HT1080 (cell line): ENCODE data around the gene SORCS1. TPM values are rescaled to one million over a fixed set of nuclear protein-coding genes. Genes with fewer than 3 reads are reported as not detected.

Experiments
- DNase-seq: peaks from one replicate; pipeline ENCODE4 v3.0.0-alpha.2; 2015; ENCODE audit warnings: low read depth
- polyA plus RNA-seq, 2 experiments: library from polyadenylated mRNA; depleted of rRNA; stranded (reverse); fragments of >200 nt; gene quantifications; 2 replicates each; pipeline ENCODE4 v1.2.3, GENCODE V29; 2015
- total RNA-seq: library from RNA; depleted of rRNA; stranded (reverse); fragments of >200 nt; shearing (Covaris generic); gene quantifications from 2 replicates; pipeline ENCODE4 v1.2.3, GENCODE V29; 2014; rRNA removed

Gene SORCS1
- total RNA-seq: 0.29 and 0.40 TPM in 2 replicates
- 0.08 and 0.36 TPM in 2 replicates for polyA plus RNA-seq (2015; cell fraction: cytosol; rRNA removed)
- 0.53 and 0.68 TPM in 2 replicates for polyA plus RNA-seq (2015; cell fraction: nucleus; rRNA removed)

DNA sequence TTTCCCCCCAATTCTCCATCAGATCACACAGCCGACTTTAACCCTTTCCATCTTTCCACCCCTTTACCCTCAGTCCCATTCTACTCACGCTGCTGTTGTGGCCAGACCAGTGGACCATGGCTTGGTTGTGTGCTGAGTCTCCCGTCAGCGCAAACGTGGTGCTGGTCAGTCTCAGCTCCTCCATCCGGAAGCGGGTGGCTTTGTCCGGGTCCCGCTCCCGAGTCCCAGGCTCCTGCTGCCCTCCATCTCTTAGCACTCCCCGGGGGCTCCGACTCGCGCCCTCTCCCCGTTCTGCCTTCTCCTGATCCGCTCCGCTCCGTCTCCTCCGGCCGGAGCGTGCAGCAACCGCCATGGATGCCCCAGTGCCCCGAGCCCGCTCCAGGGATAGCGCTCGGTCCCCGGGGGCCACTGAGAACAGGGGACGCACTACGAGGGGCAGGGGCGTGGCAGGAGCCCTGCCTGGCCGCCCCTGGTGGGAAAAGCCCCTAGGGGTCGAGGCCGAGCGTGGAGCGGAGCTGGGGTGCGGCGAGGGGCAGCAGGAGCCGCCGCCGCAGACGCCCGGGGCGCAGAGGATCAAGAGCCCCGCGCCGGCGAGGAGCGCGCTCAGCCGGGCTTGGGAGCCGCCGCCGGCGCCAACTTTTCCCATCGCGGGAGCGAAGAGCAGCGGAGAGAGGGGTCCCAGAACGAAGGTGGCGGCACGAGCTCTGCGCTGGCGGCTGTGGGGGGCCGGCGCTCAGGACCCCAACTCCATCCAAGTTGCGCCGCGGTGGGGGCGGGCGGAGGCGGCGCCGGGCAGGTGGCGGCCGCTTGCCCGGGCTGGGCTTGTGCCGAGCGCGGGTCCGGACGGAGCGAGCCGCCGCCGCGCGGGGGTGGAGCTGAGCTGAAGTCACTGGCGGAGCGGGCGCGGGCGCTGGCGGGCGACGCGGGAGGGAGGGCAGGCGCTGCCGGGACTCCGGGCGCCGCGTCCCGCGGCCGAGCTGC lies at the start of gene SORCS1:
TSS of gene SORCS1 (minus strand) at position 826 of the 981 bp plus-strand sequence.
- DNase-seq: no peak

- DNase-seq: no peak
Measured at GRCh38 chr10:107214261-107214660, 49.8 kb upstream of the SORCS1 start.

DNA sequence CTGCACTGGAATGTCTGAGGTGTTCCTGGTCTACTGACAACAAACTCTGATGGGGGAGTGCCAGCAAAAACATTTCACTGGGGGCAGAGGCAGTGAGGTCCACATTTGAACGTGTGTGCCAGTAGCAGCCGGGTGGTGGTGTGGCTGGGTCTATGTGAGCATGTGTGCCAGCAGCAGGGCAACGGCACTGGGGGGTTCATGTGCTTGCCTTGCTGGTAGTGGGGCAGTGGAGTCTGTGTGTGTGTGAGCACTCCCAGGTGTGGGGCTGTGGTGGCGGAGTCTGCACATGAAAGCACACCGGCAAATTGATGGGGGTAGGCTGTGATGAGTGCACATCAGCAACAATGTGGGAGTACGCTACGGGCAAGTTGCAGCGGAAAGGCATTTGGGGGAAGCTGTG lies 49.4 kb upstream of the SORCS1 start:
- no peak for DNase-seq

DNA sequence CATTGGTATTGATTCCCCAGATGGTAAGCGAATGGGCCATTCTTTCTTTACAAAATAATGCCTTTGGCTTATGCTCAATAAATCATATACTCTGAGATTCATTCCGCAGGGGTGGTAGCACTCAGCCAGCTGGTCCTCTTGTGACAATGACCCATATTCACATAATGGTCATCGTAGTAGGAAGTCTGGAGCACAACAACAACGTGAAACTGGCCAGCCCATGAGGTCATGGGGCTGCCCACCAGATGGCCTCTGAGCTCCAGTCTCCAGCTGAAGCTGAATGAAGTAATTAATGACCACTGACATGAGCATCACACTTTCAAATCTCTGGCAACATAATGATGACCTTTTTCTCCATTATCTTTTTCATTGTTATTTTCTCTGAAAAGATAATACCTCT lies 42.3 kb upstream of the SORCS1 start:
- no peak for DNase-seq

- DNase-seq: no peak
Measured at GRCh38 chr10:107169516-107169915, 5.0 kb upstream of the SORCS1 start.

DNA sequence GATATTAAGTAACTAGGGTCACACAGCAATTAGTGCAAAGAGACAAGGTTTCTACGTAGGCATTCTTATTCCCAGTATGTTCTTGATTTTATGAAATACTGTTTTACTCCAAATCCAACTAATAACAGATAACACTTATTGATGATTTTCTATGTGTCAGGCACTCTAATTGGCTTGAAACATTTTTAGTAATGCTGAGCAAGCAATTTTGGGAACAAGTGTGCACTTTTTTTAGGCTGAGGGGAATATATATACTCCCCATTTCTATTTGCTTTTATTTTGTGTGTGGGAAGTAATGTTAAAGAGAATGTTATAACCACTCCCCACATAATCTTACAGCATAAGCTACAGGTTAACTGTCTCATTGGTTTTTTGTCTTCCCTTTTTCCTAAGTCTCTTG lies 4.2 kb upstream of the SORCS1 start:
- DNase-seq: no peak

DNA sequence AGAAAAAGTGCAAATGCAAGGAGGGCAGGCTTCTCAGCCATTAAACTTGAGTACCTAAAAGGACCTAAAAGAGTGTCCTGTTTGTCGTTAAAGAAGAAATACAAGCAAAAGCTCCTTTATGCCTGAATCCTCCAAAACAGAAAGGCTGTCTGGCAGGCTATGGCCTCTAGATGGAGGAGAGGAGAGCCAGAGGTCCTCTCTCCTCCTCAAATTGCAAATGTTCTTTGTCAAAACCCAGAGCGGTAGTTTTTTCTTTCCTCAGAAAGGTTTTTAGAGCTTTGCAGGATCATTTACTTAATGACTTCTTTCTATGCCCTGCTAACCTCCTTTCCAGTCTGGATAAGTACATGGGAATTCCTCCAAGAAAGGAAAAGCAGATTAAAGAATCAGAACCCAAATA lies 1.9 kb upstream of the SORCS1 start:
- no peak for DNase-seq

DNA sequence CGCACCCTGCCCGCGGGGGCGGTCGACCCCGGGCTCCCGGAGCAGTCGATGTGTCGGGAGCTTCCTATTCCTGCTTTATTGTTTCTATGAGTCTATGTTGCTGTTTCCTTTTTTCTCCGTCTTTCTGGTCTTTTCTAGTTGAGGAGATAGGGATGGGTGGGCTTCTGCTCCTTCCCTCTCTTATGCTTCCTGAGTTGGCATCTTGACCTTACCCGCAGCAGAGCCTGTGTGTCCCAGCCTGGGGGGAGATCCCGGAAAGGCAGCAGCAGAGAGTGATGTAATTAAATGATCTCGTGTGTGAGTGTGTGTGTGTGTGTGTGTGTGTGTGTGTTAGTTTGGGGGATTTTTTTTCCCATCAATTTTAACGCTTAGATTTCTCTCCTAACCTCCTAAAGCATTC lies 486 bp upstream of the SORCS1 start:
- DNase-seq: no peak

- no peak for DNase-seq
Measured at GRCh38 chr10:107163076-107163855, 1.2 kb downstream of the SORCS1 start.

DNA sequence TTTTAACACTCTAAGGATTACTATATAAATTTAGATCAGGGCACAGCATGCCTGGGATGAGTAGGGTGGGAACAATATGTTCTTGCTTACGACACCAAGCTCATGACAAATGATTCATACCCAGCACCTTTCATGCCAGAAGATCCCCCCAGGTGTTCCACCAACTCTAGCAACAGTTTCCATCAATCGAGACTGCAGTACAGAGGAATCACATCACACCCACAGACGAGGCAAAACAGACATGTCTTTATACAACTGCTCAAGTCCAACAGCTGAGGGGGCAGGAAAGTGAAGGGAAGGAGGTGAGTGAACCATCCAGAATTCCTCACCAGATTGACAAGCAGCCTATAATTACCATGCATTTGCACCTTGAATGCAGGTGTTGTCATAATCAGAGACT lies 3.6 kb downstream of the SORCS1 start:
- no peak for DNase-seq

- DNase-seq: no peak
Measured at GRCh38 chr10:107159871-107160270, 4.6 kb downstream of the SORCS1 start.

GRCh38 chr10:107157071-107157470 lies 7.4 kb downstream of the SORCS1 start:
- no peak for DNase-seq

DNA sequence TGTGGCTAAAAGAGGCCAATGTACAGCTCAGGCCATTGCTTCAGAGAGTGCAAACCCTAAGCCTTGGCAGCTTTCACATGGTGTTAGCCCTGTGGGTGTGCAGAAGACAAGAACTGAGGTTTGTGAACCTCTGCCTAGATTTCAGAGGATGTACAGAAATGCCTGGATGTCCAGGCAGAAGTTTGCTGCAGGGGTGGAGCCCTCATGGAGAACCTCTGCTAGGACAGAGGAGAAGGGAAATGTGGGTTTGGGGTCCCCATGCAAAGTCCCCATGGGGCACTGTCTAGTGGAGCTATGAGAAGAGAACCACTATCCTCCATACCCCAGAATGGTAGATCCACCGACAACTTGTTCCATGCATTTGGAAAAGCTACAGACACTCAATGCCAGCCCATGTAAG lies 12.4 kb downstream of the SORCS1 start:
- no peak for DNase-seq

DNA sequence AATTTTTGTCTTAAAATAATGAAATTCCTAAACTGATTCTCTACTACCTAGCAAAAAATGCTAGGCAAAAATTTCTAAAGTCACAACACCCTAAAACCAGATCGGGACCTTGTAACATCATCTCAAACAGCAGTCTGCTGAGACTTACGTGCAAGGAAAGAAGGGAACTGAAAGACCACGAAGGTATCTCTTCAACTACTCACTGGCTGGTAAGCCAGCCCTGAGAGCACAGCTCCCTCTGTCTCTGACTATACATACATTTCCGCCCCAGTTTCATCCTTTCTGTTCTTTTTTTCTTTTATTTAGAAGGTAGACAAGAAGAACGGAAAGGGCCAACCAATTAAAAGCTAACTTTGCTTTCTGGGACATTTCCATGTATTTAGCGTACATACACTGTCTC lies 15.6 kb downstream of the SORCS1 start:
- DNase-seq: no peak

GRCh38 chr10:107144490-107144889 lies 20.0 kb downstream of the SORCS1 start:
- DNase-seq: peak; percentile 2

DNA sequence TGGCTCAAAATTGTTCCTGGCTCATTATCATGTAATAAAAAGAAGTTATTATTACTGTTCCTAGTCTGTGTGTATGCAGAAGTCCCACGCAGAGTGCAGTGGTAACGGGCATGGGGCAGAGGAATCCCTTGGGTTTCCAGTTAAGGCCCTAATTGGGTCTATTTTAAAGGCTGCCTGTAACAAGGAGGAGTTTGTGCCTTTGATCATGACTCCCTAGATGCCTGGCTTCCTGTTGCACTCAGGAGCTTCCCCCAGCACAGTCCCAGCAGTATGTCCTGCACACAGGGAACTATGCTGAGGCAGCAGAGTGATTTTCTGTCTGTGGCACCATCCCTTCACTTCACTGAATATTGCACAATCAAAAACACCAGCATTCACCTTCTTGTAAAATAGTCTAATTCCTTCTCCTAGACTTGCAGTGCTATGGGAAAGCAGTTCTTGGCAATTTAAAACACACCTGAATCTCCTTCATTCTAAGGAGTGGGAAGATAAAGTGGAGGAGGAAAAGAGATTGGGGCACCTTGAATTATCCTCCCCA lies 22.9 kb downstream of the SORCS1 start:
- DNase-seq: no peak

DNA sequence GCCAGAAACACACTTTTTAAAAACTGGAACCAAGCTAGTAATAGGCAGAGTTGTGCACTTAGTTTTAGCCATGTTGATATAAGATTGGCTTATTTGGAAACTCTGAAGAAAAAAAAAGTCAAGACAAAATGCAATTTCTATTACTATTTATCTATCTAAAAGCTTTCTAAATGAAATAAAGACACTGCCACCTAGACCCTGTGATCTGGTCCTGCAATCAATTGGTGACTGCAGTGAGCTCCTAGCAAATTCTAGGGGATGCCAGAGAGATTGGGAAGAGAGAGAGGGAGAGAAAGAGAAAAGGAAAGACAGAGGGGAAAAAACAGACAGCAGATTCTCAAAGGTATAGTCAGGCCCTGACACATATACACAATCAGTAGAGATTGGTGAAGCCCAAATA lies 25.3 kb downstream of the SORCS1 start:
- no peak for DNase-seq

DNA sequence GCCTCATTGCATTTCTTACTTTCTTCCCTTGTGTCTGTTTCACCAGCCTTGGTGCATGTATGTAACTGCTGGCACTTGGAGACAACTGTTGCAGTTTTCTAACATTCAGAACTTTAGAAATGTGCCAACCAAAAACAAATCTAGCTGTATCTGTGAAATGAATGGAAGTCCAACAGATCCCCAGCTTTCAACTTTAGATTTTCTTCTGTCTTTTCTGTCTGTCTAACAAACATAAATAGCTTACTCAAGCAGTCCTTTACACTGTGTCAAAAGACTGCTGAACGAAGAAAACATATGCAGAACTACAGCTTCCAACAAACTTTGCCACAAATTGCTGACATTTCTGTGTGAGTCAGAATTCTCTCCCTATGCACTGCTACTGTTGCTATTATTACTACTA lies 30.9 kb downstream of the SORCS1 start:
- no peak for DNase-seq

DNA sequence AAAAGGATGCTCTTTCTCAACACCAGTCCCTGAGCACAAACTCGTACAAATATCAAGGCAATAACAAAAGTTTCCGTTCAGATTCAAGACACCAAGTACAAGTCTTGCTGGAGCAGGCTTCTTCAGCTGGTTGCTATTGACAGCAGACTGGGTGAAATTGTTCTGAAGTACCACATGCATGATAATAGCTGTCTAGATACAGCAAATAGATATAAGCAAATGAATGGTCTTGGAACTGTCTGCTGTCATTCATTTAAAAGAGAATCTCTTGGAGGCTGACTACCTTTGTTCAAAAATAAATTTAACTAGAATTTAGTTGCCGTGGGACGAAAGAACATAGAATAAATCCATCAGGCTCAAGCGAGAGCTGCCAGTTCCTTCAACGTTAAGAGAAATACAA lies 35.5 kb downstream of the SORCS1 start:
- DNase-seq: no peak

DNA sequence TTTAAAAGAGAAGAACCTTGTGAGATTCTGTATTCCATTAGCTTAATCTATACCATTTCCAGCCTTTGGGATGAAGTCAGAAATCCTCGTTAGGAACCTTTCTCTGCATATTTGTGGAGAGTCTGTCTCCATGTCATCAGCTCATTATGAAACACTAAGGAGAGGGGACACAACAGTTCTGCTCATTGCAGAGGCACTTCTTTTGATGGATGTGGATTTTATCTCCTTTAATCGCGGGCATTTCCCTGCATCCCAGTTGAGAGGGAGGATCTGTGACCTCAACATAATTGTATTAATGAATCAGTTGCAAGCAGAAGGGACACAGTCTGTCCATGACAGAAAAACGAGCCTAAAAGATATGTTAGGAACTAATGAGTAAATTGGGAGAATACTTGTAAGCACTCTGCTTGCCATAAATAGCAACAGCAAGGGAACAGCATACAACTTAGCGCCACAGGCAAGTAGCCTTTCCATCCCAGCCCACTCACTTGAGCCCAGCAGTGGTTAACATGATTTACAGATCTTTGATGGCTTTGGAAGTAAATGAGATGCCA lies 37.9 kb downstream of the SORCS1 start:
- no peak for DNase-seq

DNA sequence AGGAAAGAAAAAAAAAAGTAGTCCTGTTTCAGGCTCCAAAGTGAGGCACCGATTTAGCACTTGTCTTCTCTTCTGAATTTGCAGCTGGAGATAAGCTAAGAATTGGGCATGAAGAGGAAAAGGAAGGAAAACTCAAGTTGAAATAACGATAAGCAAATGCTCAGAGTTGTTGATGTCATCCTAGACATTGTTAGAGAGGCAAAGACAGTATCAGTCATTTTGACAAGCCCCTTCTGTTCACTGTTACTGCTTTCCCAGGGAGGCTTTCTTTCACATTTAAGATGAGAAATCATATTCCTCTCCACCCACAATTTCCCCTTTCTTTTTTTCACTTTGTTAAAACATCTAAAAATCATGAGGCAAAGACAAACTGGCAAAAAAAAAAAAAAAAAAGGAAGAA lies 41.8 kb downstream of the SORCS1 start:
- no peak for DNase-seq

- DNase-seq: no peak
Measured at GRCh38 chr10:107118866-107119265, 45.6 kb downstream of the SORCS1 start.
